GM12801 (cell line): ENCODE results near the gene ABCD4.

Experiments used
- TF ChIP-seq, protein P1 (sequence below): IDR thresholded peaks from one replicate; pipeline ENCODE4 v1.5.1; 2011; ENCODE audit warnings: control low read depth; ENCODE audit not compliant: insufficient read length; ENCODE audit errors: extremely low read depth

ABCD4 gene

DNA sequence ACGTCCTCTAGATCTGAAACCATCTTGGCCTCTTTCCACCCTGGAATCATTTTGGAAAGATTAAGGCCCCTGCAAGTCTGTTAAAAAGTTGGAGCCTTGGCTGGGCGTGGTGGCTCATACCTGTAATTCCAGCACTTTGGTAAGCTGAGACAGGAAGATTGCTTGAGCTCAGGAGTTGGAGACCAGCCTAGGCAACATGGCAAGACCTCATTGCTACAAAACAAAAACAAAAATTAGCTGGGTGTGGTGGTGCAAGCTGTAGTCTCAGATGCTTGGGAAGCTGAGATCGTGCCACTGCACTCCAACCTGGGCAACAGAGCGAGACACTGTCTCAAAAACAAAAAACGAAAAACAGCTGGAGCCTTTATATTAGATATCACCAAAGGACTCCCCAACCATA lies 10.9 kb upstream of the ABCD4 start:
- TF ChIP-seq, protein P1, sequence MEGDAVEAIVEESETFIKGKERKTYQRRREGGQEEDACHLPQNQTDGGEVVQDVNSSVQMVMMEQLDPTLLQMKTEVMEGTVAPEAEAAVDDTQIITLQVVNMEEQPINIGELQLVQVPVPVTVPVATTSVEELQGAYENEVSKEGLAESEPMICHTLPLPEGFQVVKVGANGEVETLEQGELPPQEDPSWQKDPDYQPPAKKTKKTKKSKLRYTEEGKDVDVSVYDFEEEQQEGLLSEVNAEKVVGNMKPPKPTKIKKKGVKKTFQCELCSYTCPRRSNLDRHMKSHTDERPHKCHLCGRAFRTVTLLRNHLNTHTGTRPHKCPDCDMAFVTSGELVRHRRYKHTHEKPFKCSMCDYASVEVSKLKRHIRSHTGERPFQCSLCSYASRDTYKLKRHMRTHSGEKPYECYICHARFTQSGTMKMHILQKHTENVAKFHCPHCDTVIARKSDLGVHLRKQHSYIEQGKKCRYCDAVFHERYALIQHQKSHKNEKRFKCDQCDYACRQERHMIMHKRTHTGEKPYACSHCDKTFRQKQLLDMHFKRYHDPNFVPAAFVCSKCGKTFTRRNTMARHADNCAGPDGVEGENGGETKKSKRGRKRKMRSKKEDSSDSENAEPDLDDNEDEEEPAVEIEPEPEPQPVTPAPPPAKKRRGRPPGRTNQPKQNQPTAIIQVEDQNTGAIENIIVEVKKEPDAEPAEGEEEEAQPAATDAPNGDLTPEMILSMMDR = no peak

DNA sequence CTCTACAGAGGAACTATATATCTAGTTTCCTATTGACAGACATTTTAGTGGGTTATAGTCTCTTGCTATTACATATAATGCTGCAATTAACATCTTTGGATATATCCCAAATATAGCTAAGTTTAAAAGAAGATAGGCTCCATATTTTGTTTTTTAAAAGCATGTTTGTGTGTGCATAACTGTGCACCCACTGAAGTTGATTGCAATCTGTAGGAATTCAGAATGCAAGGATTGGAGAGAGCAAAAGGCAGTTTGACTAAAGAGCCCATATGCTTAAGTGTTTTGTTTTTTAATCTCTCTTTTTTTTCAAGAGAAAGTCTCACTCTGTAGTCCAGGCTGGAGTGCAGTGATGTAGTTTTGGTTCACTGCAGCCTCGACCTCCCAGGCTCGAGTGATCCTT lies 9.4 kb upstream of the ABCD4 start:
- TF ChIP-seq, protein P1 = no peak

DNA sequence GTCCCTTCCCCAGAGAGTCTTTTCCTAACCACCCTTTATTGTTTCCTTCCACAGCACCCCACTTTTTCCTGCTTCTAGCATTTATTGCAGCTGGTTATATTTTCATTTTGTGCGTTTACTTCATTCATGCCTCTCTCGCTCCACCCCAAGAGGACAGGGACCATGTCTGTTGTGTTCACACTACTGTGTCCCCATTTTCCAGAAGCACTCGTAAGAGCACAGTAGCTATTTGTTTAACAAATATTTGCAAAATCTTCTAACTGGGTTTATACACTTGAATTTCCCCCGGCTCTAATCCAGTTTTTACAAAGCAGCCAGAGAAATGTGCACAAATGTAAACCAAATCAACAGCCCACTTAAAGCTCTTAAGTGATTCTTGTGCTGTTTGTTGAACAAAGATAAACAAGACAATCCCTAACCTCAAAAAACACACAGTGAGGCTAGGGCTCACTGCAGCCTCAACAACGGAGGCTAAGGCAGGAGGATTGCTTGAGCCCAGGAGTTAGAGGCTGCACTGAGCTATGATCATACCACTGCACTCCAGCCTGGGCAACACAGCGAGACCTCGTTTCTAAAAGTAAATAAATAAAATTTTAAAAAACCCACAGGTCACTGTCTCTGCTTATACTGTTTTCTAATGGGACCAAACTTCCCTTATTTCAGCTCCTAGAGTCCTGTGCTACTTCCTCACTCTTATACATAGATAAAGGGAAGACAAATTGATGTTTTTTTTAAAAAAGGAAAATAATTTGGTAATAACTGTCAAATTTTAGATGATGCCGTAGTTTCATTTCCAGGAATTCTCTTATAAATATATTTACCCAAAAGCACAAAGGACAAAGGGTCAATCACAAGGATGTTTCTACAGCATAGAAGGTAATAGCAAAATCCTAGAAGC lies 6.6 kb upstream of the ABCD4 start:
- TF ChIP-seq, protein P1 = no peak

- TF ChIP-seq, protein P1 = no peak
Observed at GRCh38 chr14:74308695-74309094, 6.0 kb upstream of the ABCD4 start.

DNA sequence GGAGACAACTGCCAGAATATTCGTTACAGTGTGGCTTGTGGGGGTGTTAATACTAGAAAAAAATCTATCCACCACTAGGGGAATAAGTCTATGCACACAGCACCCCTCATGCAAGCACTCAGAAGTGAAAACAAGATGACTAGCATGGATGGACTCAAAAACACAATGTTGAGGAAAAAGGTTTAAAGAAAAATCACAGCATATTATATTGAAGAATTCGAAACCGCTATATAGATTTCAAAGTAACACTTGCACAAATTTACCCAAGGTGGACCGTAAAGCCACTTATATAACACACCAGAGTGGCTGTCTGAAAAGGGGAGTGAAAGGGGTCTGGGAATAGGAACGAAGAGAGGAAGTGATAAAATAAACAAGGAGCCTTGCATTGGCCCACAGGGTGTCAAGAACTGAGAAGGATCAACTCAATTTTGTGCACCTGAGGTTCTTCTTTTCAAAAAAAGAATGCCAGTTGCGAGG lies 544 bp downstream of the ABCD4 start:
- TF ChIP-seq, protein P1 = no peak

- TF ChIP-seq, protein P1 = no peak
Observed at GRCh38 chr14:74301594-74302151, 1.1 kb downstream of the ABCD4 start.

DNA sequence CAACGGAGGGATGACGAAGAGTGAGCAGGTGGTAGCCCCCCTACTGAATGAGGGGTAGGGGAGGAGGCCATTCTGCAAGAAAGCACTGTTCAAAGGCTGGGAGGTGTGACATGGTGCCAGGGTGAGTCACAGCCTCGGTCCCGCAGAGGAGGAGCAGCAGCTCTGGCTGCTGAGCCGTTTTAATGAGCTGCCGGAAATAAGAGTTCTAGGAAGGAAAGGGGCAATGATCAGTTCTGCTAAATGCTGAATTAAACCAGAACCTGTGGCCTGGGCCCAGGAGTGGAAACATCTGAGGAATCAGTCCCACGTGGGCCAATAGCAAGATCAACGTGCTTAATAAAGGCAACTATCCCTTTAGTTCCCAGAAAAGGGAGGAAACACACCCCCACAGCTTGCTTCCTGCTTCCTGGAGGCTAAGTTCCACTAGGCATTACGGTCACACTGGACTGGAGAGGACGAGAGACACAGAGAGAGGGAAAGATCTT lies 3.6 kb downstream of the ABCD4 start:
- TF ChIP-seq, protein P1 = no peak
